Colon (tissue), 2 donors: ENCODE results near the gene WDR81.
"Not testable (repeated sequence)": the region's sequence is repeated elsewhere in the genome, so short reads cannot be mapped to it uniquely, and the experiment has no call there.

Source experiments
- FAIRE-seq: peaks from 2 replicates; lab custom pipeline; 2012; peaks lifted over from hg19 to GRCh38; lab: Jason Lieb, UNC
- donor health status: control.
- donor health status: control.

WDR81 gene

DNA sequence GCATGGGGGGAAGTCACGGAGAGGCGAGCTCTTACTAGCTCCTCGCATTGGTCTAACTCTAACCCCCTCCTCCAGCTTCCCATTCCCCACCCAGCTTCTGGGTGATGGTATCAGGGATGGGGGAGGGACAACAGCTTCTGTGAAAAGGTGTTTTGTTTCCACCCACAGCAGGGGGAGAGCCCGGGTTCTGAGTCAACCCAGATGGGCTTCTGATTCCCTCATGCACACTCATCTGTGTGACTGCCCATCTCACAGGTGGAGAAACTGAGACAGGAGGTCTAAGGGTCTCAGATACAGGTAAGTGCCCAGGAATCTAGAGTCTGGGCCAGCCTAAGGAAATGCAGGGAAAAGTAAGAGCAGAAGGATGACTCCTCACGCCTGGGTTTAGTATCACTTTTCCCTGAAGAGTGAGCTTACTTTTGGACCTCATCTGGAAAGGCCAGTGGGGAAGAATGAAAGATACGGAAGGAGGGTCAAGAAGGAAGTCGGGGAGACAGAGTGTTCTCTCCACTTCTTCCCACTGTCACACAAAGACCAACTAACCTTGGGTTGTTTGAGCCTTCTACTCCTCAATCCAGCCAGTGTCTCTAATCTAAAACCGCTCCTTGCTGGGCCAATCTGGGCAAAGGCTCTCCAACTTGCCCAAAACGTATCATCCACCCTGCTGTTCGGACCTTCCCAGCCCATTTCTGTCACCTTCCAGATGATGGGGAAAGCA lies 11.2 kb upstream of the WDR81 start:
- no peak for FAIRE-seq

DNA sequence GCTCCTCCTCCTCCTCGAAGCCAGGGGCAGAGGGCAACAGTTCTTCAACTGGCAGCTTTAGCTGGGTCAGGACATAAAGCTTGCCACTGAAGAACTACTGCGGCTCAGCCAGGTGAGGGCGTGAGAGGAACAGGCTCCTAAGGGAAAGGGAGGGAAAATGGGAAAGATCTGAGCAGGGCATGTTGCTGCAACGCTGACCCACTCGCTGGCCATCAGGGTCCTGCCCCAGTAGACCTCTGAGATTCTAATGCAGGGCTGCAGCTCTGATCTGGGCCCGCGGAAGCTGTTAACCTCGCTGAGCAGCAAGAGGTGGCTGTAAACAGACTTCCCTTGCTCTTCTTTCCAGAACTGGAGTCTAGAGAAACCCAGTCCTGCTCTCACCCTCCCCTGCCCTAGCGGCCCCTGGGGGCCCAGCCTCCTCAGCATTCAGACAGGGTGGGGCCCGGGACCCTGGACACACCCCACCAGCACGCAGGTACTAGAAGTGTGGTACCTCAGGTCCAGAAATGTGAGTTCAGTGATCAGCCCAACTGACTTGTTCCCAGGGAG lies 10.6 kb upstream of the WDR81 start:
- FAIRE-seq, result no peak

DNA sequence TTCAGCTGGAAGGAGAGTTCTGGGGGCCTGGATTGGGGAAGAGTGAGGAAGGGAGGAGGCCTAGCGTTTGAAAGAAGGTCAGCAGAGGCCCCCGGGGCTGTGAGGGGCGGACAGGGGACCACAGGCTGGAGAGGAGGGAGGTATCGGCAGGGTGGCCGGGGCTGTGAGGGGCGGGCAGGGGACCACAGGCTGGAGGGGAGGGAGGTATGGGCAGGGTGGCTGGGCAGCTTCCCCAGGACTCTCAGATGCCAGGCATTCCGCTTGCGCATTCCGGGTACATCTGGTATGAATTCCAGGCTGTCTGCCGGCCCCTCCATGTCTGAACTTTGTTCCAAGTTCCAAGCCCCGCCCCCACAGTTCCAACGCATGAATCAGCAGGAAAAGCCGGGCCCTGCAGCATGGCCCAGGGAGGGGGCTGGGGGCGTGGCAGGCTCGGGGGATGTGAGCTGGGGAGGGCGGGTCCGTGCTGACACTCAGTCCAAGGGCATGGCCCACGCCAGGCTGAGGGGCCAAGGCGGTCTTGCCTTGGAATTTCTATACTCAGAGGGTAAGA lies 10.0 kb upstream of the WDR81 start:
- no peak for FAIRE-seq

DNA sequence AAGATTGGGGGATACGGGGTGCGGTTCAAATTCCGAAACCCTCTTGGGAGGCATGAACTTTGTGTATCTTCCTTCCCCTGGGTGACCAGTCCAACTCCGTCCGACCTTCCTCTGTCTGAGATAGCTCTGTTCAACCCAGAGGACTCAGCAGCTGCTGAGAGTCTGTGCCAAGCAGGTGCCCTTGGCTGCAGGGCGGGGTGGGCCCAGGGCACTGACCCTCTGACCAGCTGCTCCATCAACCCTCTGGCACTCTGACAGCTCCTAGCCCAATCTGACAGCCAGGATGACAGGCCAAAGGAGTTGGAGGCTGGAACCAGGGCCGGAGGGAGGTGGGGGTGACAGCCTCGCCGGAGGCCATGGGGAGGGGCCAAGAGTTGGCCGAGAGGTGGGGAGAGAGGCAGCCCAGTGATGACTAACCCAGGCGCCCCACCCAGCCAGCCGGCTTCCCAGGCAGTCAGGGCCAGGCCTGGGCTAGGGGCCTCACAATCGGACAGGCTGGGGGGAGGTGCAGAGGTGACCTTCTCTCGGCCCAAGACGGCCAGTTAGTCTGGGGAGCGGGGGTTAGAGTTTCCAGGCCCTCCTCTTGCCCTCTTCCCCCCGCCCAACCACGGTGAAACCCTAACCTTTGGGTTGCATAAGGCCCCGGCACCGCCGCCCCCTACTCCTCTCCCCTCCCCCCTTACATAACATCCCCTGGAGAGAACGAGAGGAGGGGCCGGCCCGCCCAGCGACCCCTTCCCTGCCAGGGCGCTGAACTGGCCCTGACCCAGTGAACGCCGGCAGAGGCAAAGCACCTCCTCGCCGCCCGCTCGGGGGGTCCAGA lies 9.3 kb upstream of the WDR81 start:
- no peak for FAIRE-seq

DNA sequence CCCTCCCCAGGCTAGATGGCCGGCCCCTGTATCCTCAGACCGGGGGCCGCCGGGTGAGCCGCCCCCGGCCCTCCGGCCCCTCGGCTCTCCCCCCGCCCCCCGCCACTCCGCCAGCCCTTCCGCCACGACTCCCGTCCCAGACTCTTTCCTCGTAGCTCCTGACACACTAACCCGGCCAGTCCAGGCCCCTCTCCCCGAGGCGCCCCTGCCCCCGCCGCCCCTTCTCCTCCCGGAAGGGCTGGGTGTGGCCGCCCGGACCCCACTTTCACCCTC lies 8.8 kb upstream of the WDR81 start:
- no peak for FAIRE-seq

DNA sequence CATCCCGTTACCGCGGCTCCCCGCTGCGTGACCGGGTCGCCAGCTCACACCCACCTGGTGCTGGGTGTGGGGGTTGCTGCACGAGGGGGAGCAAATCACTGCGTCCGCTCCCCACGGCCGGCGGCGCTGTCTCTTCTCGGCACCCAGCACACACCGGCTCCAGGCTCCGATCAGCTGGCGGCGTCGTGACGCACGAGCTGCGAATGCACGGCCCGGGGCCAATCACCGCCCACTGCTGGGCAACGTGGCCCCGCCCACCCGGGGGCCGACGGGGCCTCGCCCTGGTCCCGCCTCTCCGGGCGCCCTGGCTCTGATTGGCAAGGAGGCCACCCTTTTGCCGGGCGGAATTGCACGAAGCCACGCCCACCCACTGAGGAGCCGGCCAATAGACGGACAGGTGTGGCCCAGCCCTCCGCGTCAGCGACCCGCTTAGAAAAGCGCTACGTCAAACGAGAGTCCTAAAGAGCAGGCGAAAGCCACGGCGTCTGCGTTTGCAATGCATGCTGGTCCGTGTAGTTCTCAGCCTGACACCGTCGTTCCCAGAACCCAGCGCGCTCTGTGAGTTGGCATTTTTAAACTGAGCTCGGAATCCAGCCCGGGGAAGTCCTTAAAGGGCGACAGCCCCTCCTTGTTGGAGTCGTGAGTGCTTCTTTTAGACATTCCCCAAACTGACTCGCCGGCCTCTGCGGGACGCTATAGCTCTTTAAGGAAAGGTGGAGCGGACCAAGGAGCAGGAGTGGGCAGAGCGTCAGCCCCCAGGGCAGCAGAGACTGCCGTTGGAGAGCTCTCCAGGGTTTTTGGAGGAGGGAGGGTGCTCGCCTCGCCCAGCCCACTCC lies 8.2 kb upstream of the WDR81 start:
- peak; percentile 43 for FAIRE-seq

DNA sequence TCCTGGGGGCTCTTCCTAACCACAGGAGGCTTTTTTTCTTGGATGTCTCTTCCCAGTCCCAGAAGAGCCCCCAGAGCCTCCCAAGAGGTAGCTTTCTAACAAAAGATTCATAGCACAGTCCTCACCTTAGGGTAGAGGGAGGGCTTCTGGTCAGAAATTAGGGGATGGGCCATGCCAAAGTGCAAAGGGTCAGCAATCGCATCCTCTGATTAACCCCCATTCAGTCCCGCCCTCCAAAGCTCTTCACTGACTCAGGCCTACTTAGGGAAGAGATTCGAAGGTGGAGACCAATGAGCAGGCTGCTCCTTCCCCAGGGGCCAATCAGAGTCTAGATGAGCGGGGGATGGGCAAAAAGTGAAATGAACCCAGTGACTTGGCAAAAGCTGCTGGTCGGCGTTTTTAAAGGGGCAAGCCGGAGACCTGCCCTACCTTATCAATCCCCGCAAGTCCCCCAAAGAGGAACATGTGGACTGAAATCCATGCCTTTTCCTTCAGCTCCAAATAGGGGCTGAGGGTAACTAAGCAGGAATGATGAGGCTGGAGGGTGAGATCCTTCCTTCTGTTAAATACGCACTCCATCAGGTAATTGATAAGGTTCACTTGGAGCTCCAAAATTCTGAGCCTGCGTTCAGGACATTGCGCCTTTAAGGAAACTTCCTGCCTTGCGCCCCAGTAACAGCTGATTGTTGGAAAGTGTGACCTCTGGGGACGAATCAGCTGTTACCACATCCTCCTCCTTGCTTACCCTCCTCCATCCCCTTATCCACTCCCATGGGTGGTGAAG lies 7.4 kb upstream of the WDR81 start:
- no peak for FAIRE-seq

DNA sequence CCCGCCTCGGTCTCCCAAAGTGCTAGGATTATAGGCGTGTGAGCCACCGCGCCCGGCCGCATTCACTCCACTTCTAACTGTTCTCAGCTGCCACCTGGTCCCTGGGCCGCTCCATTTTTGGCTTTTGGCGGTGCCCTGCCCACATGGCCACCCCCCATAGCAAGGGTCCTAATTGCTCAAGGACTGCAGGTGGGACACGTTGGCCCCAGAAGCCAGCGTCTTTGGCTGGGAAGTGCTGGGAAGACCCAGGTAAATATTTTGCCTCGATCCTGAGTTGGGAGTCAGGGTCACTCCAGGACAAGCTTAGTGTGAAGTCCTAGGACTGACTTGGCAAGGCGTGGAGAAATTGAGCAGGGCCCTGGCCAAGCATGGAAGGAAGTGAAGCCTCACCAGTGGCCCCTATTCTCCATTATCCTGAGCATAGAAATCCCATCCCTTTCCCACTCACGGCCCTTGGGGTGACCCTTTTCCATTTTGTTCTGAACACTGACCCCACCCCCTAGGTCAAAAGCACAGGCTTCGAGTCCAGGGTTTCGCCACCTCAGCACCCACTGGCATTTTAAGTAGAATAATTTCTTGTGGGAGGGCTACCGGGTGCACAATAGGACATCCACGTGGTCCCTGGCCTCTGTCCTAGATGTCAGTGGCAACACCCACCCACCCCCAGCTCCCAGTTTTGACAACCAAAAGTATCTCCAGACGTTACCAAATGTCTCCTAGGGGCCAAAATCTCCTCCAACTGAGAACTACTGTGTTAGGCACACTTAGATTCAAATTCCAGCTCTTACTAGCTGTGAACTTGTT lies 5.9 kb upstream of the WDR81 start:
- no peak for FAIRE-seq

DNA sequence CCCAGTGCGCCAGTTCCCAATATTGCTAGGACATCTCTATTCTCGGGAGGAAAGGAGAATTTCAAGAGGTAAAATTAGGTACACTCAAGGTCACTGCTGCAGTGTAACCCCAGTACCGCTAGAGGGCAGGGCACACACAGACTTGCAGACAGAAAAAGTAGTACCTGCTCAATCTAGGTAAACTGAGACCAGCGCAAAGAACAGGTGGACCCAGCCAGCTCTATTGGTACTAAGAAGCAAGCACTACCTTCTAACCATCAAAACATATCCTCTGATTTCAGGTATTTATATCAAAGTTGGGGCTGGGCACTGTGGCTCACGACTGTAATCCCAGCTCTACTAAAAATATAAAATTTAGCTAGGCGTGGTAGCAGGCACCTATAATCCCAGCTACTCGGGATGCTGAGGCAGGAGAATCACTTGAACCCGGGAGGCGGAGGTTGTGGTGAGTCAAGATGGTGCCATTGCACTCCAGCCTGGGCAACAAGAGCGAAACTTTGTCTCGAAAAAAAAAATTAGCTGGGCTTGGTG lies 3.6 kb upstream of the WDR81 start:
- no peak for FAIRE-seq

DNA sequence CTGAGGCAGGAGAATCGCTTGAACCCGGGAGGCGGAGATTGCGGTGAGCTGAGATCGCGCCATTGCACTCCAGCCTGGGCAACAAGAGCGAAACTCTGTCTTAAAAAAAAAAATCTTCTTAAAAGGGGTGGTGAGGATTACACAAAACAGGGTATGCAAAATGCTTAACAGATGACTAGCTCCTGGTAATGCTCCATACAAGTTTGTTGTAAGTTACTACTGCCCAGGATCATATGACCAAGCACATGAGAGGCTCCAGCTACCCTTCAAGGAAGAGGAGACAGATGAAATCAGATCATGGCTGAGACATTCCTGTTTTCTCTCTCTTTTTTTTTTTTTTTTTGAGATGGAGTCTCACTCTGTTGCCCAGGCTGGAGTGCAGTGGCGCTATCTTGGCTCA lies 2.5 kb upstream of the WDR81 start:
- not testable (repeated sequence) for FAIRE-seq

DNA sequence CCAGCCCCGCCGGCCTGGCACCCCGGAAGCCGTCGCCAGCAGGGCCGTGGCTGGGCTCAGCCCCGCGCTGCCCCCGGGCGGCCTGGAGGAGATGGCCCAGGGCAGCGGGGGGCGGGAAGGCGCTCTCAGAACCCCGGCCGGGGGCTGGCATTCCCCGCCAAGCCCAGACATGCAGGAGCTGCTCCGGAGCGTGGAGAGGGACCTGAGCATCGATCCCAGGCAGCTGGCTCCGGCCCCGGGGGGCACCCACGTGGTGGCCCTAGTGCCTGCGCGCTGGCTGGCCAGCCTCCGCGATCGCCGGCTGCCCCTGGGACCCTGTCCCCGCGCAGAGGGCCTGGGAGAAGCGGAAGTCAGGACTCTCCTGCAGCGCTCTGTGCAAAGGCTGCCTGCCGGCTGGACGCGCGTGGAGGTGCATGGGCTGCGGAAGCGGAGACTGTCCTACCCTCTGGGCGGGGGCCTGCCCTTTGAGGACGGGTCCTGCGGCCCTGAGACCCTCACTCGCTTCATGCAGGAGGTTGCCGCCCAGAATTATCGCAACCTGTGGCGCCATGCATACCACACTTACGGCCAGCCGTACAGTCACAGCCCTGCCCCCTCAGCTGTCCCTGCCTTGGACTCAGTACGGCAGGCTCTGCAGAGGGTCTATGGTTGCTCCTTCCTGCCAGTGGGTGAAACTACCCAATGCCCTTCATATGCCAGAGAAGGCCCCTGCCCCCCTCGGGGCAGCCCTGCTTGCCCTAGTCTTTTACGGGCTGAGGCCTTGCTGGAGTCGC lies 551 bp downstream of the WDR81 start:
- FAIRE-seq, result no peak

DNA sequence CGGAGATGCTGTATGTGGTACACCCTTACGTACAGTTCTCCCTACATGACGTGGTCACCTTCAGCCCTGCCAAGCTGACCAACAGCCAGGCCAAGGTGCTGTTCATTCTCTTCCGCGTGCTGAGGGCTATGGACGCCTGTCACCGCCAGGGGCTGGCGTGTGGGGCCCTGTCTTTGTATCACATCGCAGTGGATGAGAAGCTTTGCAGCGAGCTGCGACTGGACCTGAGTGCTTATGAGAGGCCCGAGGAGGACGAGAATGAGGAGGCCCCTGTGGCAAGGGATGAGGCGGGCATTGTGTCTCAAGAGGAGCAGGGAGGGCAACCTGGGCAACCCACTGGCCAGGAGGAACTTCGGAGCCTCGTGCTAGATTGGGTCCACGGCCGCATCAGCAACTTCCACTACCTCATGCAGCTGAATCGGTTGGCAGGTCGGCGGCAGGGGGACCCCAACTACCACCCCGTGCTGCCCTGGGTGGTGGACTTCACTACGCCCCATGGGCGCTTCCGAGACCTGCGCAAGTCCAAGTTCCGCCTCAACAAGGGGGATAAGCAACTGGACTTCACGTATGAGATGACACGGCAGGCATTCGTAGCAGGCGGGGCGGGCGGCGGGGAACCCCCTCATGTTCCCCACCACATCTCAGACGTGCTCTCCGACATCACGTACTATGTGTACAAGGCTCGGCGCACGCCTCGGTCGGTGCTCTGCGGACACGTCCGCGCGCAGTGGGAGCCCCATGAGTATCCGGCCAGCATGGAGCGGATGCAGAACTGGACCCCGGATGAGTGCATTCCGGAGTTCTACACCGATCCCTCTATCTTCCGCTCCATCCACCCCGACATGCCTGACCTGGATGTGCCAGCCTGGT lies 1.4 kb downstream of the WDR81 start:
- no peak for FAIRE-seq

DNA sequence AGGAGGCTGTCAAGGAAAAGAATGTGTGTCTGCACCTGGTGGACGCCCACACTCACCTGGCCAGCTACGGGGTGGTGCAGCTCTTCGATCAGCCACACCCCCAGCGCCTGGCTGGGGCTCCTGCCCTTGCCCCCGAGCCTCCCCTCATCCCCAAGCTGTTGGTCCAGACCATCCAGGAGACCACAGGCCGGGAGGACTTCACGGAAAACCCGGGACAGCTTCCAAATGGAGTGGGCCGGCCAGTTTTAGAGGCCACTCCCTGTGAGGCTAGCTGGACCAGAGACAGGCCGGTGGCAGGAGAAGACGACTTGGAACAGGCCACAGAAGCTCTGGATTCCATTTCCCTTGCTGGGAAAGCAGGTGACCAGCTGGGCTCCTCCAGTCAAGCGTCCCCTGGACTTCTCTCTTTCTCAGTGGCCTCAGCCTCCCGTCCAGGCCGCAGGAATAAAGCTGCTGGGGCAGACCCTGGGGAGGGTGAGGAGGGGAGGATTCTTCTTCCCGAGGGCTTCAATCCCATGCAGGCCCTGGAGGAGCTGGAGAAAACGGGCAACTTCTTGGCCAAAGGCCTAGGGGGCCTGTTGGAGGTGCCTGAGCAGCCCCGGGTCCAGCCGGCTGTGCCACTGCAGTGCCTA lies 2.2 kb downstream of the WDR81 start:
- FAIRE-seq, result no peak

DNA sequence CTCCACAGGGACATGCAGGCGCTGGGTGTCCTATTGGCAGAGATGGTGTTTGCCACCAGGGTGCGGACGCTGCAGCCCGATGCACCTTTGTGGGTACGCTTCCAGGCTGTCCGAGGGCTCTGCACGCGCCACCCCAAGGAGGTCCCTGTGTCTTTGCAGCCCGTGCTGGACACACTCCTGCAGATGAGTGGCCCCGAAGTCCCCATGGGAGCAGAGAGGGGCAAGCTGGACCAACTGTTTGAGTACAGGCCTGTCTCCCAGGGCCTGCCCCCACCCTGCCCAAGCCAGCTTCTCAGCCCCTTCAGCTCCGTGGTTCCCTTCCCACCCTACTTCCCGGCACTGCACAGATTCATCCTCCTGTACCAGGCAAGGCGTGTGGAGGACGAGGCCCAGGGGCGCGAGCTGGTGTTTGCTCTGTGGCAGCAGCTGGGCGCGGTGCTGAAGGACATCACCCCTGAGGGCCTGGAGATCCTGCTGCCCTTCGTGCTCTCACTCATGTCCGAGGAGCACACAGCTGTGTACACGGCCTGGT lies 2.8 kb downstream of the WDR81 start:
- no peak for FAIRE-seq

DNA sequence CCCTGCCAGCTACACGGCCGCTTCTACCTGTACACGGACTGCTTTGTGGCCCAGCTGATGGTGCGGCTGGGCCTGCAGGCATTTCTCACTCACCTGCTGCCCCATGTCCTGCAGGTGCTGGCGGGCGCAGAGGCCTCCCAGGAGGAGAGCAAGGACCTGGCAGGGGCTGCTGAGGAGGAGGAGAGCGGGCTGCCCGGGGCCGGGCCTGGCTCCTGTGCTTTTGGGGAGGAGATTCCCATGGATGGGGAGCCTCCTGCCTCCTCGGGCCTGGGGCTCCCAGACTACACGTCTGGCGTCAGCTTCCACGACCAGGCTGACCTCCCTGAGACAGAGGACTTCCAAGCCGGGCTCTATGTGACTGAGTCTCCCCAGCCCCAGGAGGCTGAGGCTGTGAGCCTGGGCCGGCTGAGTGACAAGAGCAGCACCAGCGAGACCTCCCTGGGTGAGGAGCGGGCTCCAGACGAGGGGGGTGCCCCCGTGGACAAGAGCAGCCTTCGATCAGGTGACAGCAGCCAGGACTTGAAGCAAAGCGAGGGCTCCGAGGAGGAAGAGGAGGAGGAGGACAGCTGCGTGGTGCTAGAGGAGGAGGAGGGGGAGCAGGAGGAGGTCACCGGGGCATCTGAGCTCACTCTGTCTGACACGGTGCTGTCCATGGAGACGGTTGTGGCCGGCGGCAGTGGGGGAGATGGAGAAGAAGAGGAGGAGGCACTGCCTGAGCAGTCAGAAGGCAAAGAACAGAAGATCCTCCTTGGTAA lies 3.5 kb downstream of the WDR81 start:
- no peak for FAIRE-seq

DNA sequence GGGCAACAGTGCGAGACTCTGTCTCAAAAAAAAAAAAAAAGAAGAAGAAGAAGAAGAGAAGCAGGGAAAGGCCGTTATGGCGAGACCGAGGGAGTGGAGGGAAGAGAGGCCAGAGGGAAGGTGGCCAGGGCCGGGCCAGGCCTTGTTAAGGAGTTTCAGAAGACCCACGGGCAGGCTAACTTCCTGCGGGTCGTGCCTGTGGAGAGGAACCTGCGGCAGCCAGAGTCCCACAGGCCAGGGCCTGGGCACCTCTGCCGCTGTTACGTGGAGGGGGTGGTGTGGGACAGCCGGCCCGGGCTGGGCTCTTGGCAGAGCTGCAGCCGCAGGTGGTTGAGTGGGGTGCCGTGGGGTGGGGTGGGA lies 5.4 kb downstream of the WDR81 start:
- FAIRE-seq, result no peak
